ENCODE measurements around the gene C9orf85.

GRCh38 chr9:71928376-71928775 lies 16.9 kb downstream of the C9orf85 start:
- TF ChIP-seq CTCF (IDR thresholded peaks at IDR 0.05), result no peak
- no peak for TF ChIP-seq POLR2AphosphoS5 (IDR thresholded peaks at IDR 0.05)
- no peak for TF ChIP-seq POLR2A (IDR thresholded peaks at IDR 0.05)
